OCI-LY1 (cell line): ENCODE measurements around the gene GPR139.

Experiments
- EZH2 ChIP-seq: fragments of 200-600 bp; sonication (generic), shearing (Covaris generic); IDR thresholded peaks from 2 replicates; pipeline ENCODE4 v1.8.0; 2017; ENCODE audit warnings: borderline replicate concordance, mixed run types, mild to moderate bottlenecking, antibody characterized with exemption, low read length, moderate library complexity, mixed read lengths
- TF ChIP-seq, protein P1 (sequence below): fragments of 200-600 bp; sonication (generic), shearing (Covaris generic); IDR thresholded peaks from 2 replicates; pipeline ENCODE4 v1.5.1; 2017; ENCODE audit warnings: mild to moderate bottlenecking, antibody characterized with exemption, low read length, moderate library complexity, mixed read lengths

DNA sequence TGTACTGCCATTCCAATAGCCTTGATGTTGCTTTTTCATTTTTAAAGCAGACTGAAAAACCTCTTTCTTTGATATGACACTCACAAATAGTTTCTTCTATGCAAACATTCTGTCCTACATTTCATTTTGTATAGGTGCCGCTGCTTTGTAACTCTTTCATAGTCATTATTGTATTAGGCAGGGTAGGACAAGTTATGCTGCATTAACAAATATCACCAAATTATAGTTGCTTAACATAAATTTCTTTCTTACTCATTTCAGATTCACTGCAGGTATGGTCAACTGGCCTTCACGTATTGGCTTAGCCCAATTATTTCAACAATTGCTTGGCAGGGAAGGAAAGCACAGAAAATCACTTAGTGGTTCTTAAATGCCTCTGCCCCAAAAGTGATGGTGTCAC lies 70.8 kb downstream of the GPR139 start:
- TF ChIP-seq, protein P1, sequence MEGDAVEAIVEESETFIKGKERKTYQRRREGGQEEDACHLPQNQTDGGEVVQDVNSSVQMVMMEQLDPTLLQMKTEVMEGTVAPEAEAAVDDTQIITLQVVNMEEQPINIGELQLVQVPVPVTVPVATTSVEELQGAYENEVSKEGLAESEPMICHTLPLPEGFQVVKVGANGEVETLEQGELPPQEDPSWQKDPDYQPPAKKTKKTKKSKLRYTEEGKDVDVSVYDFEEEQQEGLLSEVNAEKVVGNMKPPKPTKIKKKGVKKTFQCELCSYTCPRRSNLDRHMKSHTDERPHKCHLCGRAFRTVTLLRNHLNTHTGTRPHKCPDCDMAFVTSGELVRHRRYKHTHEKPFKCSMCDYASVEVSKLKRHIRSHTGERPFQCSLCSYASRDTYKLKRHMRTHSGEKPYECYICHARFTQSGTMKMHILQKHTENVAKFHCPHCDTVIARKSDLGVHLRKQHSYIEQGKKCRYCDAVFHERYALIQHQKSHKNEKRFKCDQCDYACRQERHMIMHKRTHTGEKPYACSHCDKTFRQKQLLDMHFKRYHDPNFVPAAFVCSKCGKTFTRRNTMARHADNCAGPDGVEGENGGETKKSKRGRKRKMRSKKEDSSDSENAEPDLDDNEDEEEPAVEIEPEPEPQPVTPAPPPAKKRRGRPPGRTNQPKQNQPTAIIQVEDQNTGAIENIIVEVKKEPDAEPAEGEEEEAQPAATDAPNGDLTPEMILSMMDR, result no peak
- no peak for TF ChIP-seq EZH2
